Urothelium cell line (cell line): ENCODE results near the gene PAEP.
"Not testable (repeated sequence)": the region's sequence is repeated elsewhere in the genome, so short reads cannot be mapped to it uniquely, and the experiment has no call there.

Experiments
- DNase-seq: peaks from one replicate; pipeline ENCODE4 v3.0.0; 2011; ENCODE audit warnings: low spot score, mixed read lengths
- FAIRE-seq: peaks from 2 replicates; lab custom pipeline; 2011; peaks lifted over from hg19 to GRCh38; lab: Jason Lieb, UNC

The PAEP gene

DNA sequence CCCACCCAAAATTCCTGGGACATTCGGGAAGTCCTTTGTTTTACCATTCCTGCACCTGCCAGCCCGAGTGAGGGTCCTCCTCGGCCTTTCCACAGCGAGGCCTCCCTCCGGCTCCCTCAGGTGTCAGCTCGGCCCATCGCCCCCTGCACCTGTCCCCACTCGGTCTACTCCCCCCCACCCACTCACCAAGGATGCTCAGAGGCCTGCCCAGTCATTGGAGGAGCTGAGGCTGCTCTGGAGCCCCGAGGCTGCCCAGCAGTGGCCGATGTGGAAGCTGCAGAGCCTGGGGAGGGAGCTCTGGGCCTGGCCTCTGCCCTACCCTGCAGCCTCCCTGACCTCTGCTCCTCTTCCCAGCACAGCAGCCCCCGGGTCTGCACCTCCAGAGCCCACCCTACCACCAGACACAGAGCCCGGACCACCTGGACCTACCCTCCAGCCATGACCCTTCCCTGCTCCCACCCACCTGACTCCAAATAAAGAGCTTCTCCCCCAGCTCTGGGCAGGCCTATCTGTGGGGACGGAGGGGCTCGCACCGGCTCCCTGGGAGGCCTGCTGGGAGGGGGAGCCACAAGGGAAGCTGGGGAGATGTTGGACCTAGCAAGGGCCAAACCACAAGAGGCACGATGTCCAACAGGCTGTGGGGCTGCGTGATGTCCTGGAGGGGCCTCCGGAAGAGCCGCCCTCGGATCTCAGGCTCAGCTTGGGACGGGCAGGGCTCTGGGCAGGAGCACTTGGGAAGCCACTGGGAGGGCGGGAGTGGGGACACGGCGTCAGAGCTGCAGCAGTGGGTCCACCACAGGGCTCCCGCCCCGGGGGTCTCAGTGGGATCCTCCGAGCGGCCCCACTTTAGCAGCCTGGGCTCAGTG is 11.8 kb upstream of the PAEP start:
- FAIRE-seq, DNase-seq: not testable (repeated sequence)

DNA sequence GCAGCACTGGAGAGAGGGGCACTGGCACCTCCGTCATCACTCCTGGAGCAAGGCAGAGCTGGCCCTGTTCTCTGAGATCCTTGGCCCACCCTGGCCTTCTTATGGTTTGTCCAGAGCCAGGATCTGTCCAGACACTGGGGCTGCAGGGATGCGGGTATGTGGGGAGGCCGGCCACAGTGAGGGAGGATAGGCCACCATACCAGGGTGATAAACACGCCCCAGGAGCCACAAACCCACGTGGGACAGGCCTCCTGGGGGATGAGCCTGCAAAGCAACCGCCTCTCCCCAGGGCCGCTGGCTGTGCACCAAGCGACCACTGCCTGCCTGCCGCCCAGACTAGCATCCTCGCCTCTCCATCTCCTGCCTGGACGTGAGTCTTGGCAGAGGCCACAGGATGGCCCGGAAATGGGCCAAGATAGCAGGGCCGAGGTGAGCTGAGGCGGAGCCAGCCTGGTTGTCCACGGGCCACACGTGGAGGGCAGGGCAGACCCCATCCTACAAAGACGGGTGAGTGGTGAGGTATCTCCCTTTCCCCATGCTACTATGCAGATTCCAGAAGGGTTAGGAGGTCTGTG is 11.1 kb upstream of the PAEP start:
- no peak for FAIRE-seq
- DNase-seq = no peak

DNA sequence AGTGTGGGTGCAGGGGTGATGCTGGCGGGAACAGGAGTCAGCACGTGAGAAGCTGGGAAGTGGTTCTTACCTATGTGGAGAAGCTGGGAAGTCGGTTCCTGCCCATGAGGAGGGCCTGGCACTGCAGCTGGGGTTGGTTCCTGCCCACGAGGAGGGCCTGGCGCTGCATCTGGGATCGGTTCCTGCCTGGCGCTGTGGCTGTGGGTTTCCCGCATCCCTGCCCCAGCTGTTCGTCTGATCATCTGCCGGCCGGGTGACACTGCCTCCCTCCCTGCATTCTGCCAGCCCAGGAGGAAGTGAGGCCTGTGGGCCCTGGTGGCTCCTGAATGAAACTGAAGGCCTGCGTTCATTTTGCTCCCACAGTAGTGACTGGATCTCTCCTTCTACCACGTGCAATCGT is 10.5 kb upstream of the PAEP start:
- no peak for DNase-seq
- FAIRE-seq = no peak

DNA sequence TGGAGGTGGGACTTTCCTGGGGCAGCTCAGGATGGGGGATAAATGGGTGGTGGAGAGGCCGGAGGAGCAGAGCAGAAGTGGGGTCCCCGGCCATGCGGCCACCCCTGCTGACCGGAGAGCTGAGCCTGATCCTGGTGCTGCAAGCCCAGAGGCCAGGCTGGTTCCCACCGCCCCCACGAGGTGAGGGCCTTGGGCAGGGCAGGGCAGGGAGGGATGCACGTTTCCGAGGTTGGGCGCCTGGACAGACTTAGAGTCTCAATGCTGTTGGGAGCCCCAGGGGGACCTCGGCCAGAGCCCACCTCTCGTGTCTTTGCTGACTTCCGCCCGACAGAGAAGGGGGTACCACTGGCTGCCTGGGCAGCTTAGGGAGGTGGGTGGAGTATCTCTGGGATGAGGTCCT is 10.1 kb upstream of the PAEP start:
- no peak for FAIRE-seq
- no peak for DNase-seq

DNA sequence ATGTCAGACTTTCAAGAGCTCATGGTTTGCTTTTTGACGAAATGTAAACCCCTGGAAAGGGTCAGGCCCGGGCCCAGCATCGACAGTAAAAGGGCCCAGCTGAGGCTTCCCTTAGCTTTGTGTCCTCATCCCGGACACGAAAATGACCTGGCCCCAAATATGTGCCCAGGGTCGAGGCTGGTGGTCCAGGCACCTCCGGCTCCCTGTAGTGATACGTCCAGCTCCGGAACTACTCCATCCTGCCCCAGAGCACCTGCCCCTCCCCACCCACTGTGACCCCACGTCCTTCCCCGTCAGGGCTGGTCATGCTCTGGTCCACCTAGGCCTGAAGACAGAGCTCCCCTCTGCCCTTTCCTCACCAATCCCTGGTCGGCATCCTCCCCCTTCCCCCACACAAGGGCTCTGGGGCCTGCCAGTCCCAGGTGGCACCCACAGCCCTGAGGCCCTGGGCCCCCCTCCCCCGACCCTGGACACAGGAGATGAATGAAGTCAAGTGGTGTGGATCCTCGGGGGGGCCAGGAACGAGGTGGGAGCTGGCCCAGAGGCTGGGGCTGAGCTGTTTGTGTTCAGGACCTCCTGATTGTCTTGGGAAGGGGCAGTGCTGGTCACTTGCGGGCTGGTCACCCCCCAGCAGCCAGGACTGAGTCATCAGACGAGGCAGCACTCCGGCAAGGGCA is 9.4 kb upstream of the PAEP start:
- FAIRE-seq (no peak), DNase-seq (no peak)

DNA sequence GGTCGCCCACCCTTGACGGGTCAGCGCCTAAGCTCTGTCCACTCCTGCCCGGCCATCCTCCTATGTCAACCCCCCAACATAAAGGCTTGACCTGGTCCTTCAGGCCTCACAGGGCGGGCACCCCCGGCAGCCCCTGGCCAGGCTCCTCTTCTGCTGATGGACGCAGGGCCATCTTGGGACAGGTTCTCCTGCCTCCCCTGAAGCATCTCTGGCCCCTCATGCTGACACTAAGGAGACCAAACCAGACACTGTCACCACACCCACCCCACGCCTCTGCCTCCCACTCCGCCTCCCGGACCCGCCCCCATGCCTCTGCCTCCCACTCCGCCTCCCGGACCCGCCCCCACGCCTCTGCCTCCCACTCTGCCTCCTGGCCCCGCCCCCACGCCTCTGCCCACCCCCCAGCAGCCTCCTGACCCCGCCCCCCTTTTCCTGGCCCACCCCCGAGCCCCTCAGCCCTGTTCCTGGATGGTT is 8.8 kb upstream of the PAEP start:
- no peak for FAIRE-seq
- no peak for DNase-seq

DNA sequence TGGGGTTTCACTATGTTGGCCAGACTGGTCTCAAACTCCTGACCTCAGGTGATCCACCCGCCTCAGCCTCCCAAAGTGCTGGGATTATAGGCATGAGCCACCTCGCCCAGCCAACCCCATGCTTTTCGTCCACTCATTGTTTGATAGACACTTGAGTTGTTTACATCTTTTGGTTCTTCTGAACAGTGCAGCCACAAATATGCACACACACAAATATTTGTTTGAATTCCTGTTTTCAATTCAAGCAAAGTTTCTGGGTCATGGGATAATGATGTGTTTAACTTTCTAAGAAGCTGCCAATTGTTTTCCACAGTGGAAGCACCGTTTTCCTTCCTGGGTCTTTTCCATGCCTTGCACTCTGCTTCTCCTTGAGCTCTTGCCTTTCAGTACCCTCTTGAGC is 6.8 kb upstream of the PAEP start:
- no peak for FAIRE-seq
- DNase-seq = no peak

DNA sequence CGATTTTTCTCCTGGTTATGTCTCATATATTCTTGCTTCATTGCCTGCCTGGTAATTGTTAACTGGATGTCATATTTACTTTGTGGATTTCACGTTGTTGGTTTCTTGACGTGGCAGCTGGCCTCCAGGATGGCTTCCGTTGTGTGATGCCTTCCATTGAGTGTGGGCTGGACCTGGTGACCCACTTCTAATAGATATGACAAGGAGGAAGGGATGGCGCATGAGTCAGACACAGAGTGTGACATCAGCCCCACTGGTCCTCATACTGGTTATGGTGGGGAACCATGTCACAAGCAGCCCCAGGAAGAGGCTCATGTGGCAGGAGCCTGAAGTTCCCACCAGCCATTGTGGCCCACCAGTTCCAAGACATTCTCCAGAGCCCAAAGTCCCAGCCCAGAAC is 6.4 kb upstream of the PAEP start:
- DNase-seq = no peak
- FAIRE-seq = no peak

DNA sequence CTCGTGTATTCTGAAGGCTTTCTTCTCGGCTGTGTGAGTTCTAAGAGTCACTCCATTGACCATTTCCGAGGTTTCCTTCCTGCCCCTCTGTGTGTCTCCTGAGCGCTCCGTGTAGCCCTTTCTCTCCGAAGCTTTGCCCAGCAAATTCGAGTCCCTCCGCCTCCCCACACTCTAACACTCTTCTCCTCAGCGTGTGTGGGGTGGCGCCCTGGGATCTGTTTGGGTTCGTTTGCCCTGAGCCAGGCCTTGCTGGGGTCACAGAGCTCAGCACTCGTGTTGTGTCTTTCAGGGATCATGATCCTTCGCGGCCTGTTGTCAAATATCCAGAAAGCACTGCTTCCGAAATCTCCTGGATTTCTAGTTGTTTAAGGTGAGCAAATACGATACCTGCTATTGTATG is 5.6 kb upstream of the PAEP start:
- DNase-seq (no peak), FAIRE-seq (no peak)

DNA sequence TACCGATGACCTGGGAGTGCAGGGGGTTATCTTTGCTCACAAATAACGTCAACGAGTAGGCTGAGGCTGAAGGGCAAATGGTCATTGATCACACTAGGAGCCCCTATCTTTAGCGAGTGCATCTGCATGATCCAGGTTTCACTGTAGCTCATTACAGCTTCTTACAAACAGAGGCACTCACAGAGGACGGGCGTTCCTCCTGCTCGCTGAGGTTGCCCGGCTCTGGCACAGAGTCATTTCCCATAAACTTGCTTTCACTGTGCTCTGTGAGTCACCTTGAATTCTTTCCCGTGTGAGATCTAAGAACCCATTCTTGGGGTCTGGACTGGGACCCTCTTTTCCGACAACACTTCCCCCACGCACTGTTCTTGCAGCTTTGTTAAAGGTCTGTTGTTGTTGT is 1.9 kb upstream of the PAEP start:
- FAIRE-seq (no peak), DNase-seq (peak; percentile 53)

DNA sequence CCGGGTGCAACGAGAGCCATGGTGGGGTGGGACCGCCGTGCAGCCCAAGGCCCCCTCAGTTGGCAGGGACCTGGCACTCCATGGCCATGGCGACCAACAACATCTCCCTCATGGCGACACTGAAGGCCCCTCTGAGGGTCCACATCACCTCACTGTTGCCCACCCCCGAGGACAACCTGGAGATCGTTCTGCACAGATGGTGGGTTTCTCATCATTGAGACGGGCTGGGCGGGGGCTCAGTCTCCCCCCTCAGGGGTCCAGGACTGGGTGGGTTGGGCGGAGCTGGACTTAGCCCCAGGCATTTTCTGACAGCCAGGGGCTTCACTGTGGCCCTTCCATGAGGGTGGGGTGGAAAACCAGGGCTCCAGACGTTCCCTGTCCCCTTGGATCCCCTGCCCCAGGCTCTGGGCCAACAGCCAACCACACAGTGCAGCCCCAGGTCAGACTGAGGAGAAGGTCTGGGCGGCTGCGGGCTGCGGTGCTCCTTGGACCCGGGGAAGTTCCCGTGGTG is 734 bp downstream of the PAEP start:
- DNase-seq = no peak
- FAIRE-seq = no peak

DNA sequence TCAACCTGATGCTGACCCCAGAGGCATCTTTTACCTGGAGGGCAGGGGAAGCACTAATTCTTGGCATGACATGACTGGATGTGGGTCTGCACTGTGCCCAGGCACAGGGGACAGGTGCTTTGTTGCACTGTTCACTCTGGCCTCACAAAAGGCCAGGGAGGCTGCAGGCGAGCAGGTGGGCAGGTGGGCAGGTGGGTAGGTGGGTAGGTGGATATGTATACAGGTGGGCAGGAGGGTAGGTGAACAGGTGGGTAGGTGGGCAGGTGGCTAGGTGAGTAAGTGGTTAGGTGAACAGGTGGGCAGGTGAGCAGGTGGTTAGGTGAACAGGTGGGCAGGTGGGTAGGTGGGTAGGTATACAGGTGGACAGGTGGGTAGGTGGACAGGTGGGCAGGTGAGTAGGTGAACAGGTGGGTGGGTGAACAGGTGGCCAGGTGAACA is 1.5 kb downstream of the PAEP start:
- FAIRE-seq (peak; percentile 32), DNase-seq (no peak)

DNA sequence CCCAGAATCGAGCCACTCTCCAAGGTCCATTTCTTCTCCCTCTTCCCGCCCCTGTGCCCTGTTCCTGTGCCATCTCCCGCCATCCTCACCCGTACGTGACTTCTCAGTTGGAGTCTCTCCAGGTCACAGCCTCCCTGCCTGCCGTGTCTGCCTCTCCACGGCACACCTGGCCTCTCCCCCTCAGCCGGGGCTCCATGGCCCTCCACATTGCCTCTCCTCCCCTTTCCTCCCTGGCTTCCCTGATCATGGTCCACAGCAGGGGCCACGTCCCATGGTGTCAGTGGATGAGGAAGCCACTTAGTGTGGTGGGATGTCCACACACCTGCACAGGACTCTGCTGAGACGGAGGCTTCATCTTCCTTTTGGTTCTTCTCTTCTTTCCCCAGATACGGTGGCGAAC is 2.3 kb downstream of the PAEP start:
- DNase-seq (no peak), FAIRE-seq (no peak)

DNA sequence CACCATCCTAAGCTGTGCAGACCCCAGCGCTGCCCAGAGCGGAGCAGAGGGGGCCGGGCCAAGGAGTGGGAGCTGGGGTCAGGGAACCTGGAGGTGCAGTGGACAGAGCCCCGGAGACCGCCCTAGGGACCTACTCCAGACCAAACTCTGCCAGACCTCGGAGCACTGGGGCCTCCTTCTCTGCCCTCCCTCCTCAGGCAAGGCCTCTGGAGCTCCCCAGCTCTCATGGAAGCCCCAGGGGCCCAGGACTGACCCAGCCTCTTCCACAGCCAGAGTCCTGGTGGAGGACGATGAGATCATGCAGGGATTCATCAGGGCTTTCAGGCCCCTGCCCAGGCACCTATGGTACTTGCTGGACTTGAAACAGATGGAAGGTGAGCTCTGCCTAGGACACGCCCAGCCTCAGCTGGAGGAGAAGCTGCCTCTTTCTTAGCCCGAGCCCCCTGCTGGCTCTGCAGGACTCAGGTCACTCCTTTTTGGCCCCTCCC is 3.6 kb downstream of the PAEP start:
- DNase-seq = no peak
- FAIRE-seq = no peak

DNA sequence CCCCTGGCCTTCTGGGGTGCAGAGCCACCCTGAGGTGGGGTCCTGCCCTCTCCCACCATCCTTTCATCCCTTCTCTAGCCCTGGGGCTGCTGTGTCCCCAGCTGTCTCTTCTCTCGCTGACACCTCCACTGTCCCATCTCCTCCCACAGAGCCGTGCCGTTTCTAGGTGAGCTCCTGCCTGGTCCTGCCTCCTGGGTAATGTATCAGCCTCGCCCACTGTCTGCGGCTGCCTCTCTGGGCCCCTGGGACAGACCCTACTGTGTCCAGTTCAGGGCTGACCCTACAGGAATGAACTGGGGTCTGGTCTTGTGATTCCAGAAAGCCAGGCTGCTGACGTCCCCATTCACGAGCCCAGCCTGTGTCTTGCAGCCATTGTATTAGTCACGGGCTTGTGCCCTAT is 4.1 kb downstream of the PAEP start:
- DNase-seq (no peak), FAIRE-seq (no peak)

DNA sequence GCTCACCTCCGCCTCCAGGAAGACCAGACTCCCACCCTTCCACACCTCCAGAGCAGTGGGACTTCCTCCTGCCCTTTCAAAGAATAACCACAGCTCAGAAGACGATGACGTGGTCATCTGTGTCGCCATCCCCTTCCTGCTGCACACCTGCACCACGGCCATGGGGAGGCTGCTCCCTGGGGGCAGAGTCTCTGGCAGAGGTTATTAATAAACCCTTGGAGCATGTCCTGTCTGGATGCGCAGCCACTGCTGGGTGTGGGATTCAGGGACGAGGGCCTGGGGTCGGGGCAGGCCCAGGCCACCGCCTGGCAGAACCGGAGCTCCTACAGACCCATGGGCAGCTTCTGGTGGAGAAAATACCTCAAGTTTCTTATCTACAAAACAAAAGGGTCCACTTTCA is 5.0 kb downstream of the PAEP start:
- no peak for FAIRE-seq
- DNase-seq = no peak

DNA sequence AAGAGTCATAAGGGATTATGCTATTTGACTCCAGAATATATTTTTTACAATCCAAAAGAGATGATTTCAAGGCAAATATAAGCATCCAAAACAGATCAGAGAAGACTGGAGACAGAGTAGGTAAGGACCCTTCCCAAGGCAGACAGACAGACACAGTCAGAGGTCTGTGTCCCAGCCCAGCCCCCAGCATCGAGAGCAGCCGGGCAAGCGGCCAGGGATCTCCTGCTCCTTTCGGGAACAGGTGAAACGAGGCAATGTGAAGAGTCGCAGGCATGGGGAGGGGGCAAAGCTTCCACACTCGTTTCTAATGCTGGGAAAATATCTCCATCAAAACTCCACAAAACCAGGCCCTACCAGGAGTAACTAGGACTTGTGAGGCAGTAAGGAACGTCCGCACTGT is 5.8 kb downstream of the PAEP start:
- FAIRE-seq (no peak), DNase-seq (no peak)

DNA sequence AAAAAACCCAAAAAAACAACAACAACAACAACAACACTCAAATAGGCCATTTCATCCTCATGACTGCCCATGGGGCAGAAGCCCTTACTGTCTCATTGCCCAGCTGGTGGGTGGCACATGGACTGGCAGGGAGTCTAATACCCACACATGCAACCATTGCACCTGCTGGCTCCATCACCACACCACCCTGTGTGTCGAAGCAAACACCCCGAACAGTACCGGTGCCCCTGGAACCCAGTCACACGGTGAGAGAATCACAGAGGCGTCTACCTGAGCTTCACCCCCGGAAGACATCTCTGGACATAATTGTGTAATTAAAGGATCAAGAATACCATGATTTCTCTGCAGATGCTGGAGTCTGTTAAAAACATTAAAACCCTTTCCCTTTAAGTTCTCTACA is 6.5 kb downstream of the PAEP start:
- FAIRE-seq = no peak
- no peak for DNase-seq

DNA sequence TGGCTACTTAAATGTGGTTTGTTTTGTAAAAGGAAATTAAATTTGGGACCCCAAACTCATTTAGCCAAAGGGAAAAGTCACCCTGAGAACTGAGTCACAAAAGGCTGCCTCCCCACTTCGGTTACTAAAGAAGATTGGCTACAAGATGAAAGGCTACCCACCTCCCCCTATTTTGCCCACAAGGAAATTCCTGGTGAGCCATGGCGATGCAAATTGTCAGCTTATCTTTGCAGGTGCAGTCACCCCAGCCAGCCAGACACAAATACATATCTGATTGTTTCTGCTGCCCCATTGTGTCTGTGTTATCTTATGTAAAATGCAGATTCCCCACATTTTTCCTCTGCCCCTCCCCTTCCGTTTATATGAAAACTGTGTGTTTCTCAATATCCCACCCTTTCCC is 8.9 kb downstream of the PAEP start:
- DNase-seq (no peak), FAIRE-seq (no peak)

DNA sequence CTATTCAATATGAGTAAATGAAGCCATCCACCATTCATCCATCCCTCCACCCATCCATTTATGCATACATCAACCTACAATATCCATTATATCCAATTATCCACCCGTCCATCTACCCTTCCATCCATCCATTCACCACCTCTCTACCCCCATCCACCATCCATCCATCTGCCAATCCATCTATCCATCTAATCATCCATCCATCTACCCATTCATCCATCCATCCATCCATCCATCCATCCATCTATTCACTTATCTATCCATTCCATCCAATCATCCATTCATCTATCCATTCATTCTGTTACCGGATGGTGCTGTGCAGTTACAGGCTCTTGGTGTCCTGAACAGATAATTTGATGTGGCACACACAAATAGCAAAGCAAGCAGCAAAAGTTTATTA is 10.7 kb downstream of the PAEP start:
- no peak for FAIRE-seq
- DNase-seq = no peak

DNA sequence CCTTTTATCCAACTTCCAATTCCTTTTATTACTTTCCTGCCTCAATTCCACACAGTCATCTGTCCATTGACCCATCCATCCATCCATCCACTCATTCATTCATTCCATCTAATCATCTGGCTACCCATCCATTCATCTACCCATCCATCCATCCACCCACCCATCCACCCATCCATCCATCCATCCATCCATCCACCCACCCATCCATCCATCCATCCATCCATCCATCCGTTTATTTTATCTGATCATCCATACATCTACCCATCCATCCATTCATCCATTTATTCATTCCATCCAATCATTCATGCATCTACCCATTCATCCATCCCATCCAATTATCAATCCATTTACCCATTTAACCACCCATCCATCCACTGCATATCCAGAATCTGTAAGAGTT is 11.6 kb downstream of the PAEP start:
- FAIRE-seq (no peak), DNase-seq (no peak)

DNA sequence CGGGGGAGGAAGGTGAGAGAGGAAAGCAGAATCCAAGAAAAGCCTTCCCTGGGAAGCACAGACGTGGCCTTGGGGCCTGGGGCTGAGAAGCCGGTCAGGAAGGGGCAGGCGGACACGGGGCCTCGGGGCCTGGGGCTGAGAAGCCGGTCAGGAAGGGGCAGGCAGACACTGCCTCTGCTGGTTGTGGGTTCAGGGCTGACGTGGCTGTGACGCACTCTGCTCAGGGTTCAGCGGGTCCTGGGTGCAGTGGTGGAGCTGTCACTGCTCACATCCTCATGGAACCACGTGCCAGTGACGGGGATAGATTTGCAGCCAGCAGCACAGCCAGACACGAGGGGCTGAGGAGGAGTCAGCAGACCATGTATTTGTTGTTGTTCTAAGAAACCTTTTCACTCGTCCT is 12.8 kb downstream of the PAEP start:
- FAIRE-seq (no peak), DNase-seq (no peak)
